CD4-positive, alpha-beta T cell treated with Interleukin-2 at 100 ng/mL for 4 hours (primary cell): ENCODE results near the gene ST14.
"Not testable (repeated sequence)": the region's sequence is repeated elsewhere in the genome, so short reads cannot be mapped to it uniquely, and the experiment has no call there.

Experiments used
- DNase-seq: peaks from one replicate; pipeline ENCODE4 v3.0.0-alpha.2; 2020; ENCODE audit warnings: low spot score

Gene ST14

DNA sequence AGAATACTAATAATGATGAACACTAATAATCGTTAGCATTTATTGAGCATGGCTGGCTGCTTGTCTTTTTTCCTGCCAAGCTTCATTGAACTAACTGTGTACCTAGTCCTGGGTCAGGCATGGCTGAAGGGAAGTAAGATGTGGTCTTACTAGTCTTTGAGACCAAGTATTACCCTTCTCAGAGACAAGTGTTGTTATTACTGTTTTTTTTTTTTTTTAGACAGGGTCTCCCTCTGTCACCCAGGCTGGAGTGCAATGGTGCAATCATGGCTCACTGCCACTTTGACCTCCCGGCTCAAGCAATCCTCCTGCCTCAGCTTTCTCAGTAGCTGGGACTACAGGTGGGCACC, 4.6 kb downstream of the ST14 start:
- no peak for DNase-seq

DNA sequence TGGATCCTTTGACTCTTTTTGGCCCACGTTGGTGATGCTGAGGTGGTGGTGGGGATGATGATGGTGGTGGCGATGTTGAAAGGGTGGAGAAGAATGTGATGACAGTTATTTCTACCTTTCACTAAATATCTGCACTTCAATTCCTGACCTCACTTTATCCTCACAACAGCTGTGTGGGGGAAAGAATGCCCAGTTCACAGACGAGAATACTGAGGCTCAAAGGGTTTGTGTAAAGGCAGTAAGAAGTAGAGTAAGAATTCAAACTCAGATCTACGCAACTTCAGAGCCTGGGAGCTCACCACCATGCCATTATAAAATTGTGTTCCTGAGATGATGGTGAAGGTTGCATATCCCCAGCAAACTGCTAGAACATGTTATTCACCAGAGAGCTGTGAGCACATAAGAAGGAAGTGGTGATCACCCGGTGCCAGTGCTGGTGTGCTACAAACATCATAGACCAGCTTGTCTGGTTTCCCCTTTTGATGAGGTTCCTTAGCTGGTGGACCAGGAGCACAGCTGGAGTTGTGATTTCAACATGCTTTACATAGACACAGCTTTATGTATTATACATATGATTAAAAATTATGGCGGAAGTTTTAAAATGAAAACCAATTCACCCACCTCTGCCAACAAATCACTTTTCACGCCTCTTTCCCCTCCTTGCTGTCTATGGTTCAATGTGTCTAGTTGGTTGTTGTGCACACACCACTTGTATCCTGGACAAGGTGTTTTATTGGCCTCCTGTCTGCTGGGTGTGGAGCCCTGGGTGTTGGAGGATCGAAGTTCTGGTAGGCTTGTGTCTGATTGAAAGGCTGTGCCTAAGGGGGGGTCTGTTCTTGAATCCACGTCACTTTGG, 6.2 kb downstream of the ST14 start:
- DNase-seq = no peak

DNA sequence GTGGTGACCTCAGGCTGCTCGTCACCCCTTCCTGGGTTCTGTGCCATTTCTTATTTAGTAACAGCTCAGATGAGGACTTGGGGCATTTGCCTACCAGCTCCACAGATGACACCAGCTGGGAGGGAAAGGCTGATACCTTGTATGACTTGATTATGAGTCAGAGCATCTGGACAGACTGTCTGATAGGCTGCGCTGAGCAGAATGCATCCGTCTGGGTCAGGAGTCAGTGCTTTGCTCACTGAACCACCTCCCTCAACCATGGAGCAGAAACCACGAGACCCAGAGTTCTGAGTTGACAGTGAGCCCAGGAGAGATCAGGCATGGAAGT, 6.8 kb downstream of the ST14 start:
- DNase-seq = no peak

DNA sequence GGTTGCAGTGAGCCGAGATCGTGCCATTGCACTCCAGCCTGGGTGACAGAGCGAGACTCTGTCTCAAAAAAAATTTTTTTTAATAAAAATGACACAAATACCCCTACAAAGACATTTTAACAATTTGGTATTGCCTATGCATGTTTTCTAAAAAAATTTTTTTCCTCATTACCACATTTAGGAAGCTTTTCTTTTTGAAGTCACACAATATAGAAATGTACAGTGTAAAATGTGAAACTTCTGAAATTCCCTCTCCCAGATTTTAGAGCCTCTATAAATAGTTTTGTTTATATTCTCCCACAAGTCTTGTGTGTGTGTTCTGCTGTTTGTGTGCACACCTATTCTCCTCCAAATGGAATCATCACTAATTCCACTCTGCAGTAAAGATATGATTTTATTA, 7.6 kb downstream of the ST14 start:
- no peak for DNase-seq

DNA sequence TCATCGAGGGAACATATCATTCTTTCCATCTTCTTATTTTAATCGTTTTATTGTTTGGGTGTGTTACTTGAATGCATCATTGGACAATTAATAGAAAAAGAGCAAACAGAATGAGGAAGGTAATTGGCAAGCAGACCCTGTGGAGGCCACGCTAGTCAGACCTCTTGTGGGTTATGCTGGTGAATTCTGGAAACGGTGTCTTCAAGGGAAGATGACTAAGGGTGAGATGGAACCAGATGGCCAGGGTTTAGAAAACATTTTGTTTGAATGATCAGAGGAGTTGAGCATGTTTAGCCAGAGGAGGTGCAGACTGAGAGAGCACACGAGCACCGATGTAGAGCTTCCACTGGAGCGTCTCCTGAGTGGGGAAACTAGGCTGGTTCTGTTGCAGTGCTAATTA, 8.5 kb downstream of the ST14 start:
- DNase-seq = no peak

DNA sequence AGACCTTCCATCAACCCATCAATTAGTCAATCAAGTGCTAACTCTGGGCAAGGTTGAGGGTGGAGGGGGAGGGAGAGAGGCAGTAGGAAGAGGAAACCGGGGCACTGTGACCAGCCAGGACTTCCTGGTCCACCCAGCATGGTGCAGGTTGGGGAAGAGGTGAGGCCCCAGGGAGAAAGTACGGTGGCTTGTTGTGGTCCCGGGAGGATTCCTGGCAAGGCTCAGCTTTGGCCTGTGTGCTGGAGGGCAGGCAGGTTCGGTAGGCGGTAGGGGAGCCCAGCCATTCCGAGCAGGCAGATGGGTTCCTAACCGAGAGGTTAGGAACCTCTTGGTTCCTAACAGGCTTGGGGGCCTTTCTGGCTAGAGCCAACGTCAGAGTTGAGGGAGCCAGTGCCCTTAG, 10.8 kb downstream of the ST14 start:
- DNase-seq = no peak

DNA sequence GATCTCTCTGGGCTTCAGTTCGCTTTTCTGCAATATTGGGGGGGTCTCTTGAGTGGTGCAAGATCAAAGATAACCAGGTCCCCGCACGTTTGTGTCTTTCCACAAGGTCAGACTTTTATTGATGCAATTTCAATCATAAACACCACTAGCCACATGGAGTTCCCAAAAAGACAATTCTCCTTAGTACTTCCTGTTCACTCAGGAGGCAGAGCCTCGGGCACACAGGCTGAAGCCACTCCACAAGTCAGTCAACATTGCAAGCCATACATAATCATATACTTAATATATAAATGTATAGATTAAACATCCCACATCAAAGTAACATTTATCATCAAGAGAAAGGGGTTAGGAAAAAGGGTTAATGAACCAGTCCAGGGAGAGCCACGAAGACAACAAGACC, 12.0 kb downstream of the ST14 start:
- DNase-seq = no peak

DNA sequence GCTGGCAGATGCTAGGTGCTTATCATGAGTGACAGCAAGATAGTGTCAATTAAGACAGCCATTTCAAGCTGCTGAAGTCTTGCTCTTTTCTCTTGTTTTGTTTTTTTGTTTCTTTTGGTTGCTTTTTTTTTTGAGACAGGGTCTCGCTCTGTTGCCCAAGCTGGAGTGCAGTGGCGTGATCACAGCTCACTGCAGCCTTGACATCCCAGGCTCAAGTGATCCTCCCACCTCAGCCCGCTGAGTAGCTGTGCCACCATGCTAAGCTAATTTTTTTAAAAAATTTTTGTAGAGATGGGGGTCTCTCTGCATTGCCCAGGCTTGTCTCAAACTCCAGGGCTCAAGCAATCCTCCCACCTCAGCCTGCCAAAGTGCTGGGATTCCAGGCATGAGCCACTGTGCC, 12.4 kb downstream of the ST14 start:
- not testable (repeated sequence) for DNase-seq

DNA sequence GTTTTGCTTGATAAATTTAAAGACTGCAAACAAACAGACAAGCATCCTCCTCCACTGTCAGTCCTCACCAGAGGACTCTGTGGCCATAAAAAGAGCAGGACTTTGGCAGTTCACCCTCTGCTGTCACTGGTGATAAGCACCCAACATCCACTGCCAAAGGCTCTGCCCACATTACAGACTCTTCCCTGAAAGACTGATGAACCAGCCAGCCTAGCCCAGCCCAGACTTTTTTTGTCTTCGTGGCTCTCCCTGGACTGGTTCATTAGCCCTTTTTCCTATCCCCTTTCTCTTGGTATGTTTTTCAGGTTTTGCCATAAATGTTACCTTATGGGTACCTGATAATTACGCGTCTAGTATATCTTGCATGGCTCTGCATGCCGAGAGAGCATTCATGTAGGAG, 15.1 kb downstream of the ST14 start:
- no peak for DNase-seq

DNA sequence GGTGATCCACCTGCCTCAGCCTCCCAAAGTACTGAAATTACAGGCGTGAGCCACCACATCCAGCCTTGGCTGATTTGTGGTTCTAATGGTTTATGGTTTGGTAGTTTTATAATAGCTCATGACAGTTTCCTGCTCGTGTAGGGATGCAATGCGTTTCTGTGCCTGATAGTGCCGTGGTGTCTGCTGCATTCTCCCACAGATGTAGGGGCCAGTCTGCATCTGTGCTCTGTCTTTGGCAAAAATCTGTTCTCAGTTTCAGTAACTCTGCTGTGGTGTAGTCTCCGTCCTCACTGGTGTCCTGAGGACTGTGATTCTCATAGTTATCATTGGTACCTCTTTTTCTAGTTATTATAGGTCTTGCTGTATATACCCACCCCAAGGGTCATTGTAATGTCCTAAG, 16.3 kb downstream of the ST14 start:
- no peak for DNase-seq

DNA sequence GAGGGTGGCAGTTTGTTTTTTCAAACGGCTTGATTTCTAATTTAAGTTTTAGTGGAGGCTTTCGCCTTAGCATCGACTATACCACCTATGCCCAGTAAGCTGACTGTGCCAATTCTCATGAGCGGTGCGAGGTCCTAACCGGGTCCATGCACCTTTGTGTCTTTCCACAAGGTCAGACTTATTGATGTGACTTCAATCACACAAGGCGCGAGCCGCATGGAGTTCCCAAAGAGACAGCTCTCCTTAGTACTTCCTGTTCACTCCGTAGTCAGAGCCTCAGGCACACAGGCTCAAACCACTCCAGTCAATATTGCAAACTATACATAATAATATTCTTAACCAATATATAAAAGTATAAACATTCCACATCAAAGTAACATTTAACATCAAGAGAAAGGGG, 18.2 kb downstream of the ST14 start:
- no peak for DNase-seq

DNA sequence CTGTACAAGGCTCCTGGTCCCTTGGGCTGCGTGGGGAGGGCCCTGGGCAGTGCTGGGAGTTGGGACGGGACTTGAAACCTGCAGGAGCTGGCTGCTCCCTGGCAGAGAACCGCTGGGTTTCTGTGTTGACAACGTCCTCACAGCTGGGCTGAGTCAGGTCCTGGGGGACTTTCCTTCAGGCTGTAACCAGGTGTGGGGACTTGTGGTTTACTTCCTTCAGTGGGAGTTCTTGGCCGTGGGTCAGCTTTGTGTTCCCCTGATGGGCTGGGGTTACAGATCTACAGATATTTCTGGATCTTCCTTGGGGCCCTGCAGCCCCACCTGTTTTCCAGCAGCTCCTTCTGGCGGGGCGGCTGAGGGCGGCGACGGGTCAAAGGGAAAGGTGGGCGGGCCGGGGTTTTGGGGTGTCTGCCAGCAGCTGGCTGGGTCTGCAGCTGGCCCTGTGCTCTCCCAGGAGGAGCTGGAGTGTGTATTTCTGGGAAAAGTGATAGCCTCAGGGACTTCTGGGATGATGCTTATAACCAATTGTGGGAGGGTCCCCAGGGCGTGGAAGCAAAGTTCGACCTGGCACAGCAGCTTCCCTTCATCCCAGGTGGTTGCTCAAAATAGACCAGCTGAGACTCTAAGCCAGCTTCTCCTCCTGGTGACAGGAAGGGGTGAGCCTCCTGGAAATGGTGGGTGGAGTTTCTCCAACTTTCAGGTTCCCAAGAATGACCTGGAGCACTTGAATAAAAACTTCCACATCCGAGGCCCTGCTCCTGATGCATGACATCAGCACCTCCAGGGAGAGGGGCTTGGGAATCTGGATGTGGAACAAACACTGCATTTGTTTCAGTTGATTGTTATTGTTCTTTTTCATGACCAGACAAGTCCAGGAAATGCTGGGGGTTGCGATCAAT, 19.1 kb downstream of the ST14 start:
- no peak for DNase-seq

DNA sequence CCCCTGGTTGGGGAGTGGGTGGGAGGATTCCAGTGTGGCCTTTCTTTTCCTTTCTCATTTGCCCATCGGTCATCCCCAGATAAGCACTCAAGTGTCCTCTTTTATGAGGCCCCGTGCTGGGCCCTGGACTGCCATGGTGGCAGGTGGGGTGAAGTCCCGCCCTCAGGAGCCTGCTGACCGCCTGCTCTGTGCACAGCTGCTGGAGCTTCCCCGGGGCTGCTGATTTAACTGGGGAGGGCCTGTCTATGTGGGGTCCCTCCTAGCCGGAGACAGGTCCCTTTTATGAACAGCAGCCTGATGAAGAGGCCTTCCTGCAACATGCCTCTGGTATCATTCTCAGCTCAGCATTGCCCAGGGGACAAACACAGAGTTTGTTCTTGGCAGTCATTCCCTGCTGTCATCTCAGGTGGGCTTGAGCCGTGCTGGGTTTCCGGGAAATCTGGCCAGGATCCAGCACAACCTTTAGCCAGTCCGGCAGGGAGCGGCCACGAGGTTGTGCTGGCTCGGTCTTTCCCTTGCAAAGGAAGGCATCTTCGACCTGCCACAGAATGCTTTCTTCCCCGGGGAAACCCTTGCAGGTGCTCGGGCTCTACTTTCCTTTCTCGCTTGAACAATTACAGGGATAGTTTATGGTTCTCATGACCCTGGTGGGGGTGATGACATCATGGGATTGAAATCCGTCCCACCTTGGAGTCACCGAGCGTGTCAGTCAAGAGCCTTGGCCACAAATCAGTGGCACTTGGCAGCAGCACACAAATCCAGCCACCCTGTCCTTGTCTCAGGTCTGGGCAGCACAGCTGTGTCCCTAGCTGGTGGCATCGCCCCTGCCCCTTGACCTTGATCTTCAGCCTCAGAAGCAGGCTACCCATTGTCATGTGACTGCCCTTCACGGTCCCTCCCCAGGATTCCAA, 20.1 kb downstream of the ST14 start:
- no peak for DNase-seq

DNA sequence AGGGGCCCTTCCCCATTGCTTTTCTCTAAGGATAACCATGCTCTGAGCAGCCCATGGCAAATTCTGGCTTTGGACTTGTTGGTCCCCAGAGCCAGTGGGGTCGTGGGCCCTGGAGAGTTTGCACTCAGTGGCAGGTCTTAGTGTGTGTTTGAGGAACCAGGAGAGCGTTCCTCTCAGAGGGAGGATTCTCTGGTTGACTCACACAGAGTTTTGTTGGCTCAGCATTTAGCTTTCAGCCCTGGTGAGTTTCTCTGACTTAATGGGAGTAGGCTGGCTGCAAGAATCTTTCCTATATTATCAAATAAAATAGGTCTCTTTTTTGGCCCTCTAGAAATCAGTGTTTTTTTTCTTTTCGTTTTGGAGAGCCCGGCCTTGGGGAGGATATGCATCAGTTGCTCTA, 20.9 kb downstream of the ST14 start:
- DNase-seq = no peak

DNA sequence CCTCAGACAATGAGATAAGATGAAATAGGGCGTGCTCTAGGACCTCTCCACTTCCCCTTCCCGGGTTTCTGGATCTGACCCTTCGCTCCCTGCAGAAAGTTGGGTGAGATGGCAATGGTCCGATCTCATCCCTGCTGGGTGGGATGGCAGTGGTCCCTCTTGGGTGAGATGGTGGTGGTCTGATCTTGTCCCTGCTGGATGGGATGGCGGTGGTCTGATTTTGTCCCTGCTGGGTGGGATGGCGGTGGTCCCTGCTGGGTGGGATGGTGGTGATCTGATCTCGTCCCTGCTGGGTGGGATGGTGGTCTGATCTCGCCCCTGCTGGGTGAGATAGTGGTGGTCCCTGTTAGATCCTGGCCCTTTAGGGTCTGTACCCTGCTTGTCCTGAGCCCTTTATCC, 21.3 kb downstream of the ST14 start:
- no peak for DNase-seq

DNA sequence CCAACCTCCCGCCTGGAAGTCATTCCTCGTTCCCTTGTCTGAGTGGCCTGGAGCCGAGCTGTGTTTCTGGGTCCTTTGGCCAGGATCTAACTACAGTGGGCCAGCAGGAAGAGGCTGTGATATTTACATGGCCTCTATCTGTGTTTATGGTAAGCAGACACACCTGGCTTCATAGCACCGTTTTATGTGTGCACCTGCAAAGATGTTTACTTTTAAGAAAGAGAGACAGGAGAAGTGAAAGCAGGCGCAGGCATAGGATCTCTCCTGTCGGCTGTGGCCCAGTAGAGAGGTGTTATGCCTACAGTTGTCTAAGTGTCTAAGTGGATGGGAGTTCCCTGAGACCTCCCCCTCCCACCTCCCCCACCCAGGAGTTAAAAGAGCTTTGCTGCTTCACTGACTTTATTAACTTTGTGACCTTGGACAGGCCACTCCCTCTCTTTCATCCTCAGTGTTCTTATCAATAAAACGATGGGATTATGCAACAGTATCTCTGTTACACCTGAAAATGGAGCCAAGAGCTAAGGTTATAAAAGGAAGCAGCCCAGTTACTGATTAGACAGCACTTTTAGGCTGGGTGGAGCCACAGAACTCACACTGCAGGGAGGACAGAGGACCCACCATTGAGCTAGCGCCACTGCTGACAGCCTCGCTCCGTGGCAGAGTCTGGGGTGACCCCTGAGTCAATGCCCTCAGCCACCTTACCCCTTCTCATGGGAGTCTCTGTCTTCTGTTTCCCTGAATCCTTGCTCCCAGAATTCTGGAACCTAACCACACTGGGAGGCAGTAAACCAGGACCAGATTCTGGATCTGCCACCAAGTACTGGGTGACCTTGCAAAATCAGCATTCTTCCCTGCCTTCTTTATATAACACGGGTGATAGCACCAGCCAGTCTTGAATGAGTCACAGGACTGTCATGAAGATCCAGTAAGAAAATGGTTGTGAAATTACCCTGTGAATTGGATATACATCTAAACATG, 22.0 kb downstream of the ST14 start:
- DNase-seq = no peak

DNA sequence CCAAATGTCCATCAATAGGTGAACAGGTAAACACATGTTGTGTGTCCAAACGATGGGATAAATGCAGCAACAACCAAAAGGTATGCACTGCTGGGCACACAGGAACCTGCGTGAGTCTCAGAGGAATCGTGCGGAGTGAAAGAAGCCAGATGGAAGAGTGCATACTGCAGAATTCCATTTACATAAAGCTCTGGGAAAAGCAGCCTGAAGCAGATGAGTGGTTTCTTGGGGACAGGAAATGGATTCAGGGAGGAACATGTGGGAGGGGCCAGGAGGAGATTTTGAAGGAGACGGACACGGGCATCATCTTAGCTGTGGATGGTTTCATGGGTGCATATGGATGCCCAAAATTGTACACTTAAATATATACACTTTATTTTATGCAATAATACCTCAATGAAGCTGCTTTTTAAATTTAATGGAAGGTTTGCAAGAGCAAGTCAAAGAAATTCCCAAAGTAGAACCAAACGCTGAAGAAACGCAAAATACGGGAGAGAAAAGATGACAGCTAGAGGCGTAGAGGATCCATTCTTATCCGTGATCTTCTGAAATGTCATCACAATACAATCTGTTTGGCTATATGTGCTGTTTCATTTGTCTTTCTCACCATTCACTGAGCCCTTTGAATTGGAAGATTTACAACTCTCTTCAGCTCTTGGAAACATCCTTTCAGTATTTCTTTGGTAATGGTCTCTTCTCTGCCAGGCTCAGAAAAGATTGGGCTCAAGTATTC, 24.5 kb downstream of the ST14 start:
- no peak for DNase-seq

DNA sequence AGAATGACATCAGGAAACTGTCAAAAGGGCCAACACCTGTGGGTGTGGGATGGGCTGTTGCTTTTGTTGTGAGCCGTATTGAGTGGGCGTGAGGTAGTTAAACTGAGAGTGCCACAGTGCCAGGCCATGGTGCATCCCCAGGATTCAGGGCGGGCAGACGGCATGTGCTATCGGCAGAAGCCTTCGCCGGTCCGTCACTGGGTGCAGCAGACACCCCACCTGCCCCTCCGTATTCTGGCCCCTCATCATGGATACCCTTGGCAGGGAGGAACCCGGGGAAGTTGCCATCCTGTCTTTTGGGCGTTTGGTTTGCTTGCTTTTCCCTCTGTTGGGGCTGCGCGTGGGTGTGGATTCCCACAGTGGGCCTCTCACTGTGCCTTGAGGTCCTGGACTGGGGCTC, 27.5 kb downstream of the ST14 start:
- no peak for DNase-seq

DNA sequence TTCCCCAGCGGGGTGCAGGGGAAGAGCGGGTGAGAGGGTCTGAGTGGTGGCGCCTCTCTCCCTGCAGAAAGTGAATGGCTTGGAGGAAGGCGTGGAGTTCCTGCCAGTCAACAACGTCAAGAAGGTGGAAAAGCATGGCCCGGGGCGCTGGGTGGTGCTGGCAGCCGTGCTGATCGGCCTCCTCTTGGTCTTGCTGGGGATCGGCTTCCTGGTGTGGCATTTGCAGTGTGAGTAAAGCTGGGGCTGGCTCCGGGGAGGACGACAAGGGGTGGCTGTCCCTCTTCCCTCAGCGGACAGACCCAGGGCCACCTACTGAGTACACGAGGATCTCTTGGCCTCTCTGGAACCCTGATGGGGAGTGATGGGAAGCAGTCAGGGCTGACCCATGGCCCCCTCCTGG, 28.5 kb downstream of the ST14 start:
- no peak for DNase-seq

DNA sequence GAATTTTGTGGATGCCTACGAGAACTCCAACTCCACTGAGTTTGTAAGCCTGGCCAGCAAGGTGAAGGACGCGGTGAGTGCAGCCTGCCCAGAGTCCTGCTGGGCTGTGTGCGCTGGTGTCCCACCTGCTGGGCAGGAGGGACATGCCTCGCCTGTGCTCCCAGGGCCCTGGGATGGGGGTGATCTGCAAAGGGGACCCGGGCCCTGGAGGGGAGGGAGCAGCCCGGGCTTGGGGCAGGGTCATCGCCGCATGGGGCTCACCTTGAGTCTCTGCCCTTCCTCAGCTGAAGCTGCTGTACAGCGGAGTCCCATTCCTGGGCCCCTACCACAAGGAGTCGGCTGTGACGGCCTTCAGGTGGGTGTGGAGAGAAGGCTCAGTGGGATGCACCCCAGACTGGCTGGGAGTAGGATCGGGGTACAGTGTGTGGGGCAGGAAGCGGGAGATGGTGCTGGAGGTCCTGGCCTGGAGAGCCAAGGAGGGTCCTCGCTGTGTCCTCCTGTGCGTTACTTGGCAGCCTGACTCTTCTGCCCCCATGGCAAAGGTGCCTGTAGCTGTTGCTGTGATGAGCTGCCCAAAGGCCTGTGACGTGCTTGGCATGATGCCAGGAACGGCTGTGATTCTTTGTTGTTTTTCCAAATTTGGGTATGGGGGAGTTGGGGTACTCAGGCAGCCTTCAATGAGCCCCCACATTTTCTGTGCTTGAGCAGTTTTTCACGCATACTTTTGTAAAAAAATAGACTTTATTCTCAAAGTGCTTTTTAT, 29.2 kb downstream of the ST14 start:
- no peak for DNase-seq
